H1 (cell line): ENCODE measurements around the gene KDM2A. TPM values are rescaled to one million over a fixed set of nuclear protein-coding genes. Genes with fewer than 3 reads are reported as not detected.

ENCODE experiments used
- CTCF ChIA-PET: fragments of 300-600 bp; sonication (Branson Sonifier 250); formaldehyde crosslinking; loops from one replicate; lab custom pipeline; 2021; ENCODE audit not compliant: partially characterized antibody; lab: Charles Lee
- POLR2A ChIA-PET: fragments of 300-600 bp; sonication (Branson Sonifier 250); formaldehyde crosslinking; loops from one replicate; lab custom pipeline; 2021; ENCODE audit warnings: inconsistent platforms; ENCODE audit not compliant: partially characterized antibody; lab: Charles Lee
- DNase-seq, 2 experiments: peaks; one replicate each; pipeline versions ENCODE4 v3.0.0 to v3.0.0-alpha.2; 2010 to 2022; ENCODE audit warnings: low spot score in 2 of 2, low read depth in 1 of 2, mixed read lengths in 1 of 2
- FAIRE-seq: peaks from 2 replicates; lab custom pipeline; 2011; peaks lifted over from hg19 to GRCh38; lab: Jason Lieb, UNC
- H2AFZ ChIP-seq: 2 replicates; pipeline ENCODE4 v1.8.1; 2012; ENCODE audit warnings: low read length, inconsistent platforms
- H2AK5ac ChIP-seq: 2 replicates; pipeline ENCODE4 v1.6.1; 2013; ENCODE audit warnings: low read depth, low read length
- H2BK120ac ChIP-seq: replicated peaks from 2 replicates; pipeline ENCODE3; 2013; ENCODE audit warnings: low read depth, low read length, inconsistent platforms
- H2BK12ac ChIP-seq: 2 replicates; pipeline ENCODE4 v1.6.1; 2013; ENCODE audit warnings: low read depth, low read length
- H2BK15ac ChIP-seq: 2 replicates; pipeline ENCODE4 v1.6.1; 2013; ENCODE audit warnings: low read length
- H2BK20ac ChIP-seq: 2 replicates; pipeline ENCODE4 v1.6.1; 2013; ENCODE audit warnings: low read length
- H2BK5ac ChIP-seq: 2 replicates; pipeline ENCODE4 v1.6.1; 2013; ENCODE audit warnings: low read depth, low read length
- H3K14ac ChIP-seq: 2 replicates; pipeline ENCODE4 v1.6.1; 2013; ENCODE audit warnings: inconsistent platforms; ENCODE audit not compliant: insufficient read length
- H3K18ac ChIP-seq: 2 replicates; pipeline ENCODE4 v1.6.1; 2013; ENCODE audit warnings: low read length; ENCODE audit errors: extremely low read depth
- H3K23ac ChIP-seq: 2 replicates; pipeline ENCODE4 v1.6.1; 2013; ENCODE audit warnings: inconsistent platforms; ENCODE audit not compliant: insufficient read length
- H3K23me2 ChIP-seq: 2 replicates; pipeline ENCODE4 v1.6.1; 2013; ENCODE audit warnings: low read depth, low read length
- H3K27ac ChIP-seq: 2 replicates; pipeline ENCODE4 v1.6.1; 2011; ENCODE audit warnings: low read depth, low read length, inconsistent platforms
- H3K27me3 ChIP-seq, 4 experiments: replicated peaks in 1 of 4; 1 replicate in 1 of 4; 2 replicates in 3 of 4; pipeline versions ENCODE4 v1.6.1 to v1.8.1; 2011 to 2013; ENCODE audit warnings: low read length in 3 of 4, mild to moderate bottlenecking in 3 of 4, inconsistent platforms in 2 of 4, mixed read lengths in 2 of 4, moderate library complexity in 1 of 4; ENCODE audit not compliant: control insufficient read depth in 3 of 4, insufficient read depth in 3 of 4; ENCODE audit errors: extremely low read depth in 1 of 4
- H3K36me3 ChIP-seq, 4 experiments: 2 replicates each; pipeline versions ENCODE4 v1.6.1 to v1.8.1; 2011 to 2013; ENCODE audit warnings: mild to moderate bottlenecking in 4 of 4, low read length in 3 of 4, moderate library complexity in 2 of 4, control low read depth in 1 of 4, inconsistent platforms in 1 of 4; ENCODE audit not compliant: insufficient read depth in 4 of 4, control insufficient read depth in 2 of 4
- H3K4ac ChIP-seq: replicated peaks from 2 replicates; pipeline ENCODE3; 2013; ENCODE audit warnings: low read length, low read depth, mixed read lengths, inconsistent platforms; ENCODE audit not compliant: insufficient read length
- H3K4me1 ChIP-seq, 4 experiments: replicated peaks in 1 of 4; 1 replicate in 1 of 4; 2 replicates in 3 of 4; pipeline versions ENCODE4 v1.6.1 to v1.8.1; 2011 to 2013; ENCODE audit warnings: low read length in 3 of 4, inconsistent platforms in 2 of 4, mixed read lengths in 1 of 4; ENCODE audit not compliant: insufficient read depth in 4 of 4, control insufficient read depth in 3 of 4
- H3K4me2 ChIP-seq, 2 experiments: 2 replicates each; pipeline versions ENCODE4 v1.6.1 to v1.8.1; 2011 to 2013; ENCODE audit warnings: low read depth in 2 of 2, low read length in 2 of 2, control low read depth in 1 of 2, inconsistent platforms in 1 of 2, mild to moderate bottlenecking in 1 of 2; ENCODE audit not compliant: insufficient read depth in 1 of 2
- H3K4me3 ChIP-seq, 4 experiments: fragments of 200-600, 300-600 bp in 1 of 4; sonication (generic), shearing (Covaris generic), sonication (Bioruptor Twin) in 1 of 4; 2 replicates each; pipeline versions ENCODE4 v1.5.1 to v1.8.1; 2011 to 2016; ENCODE audit warnings: low read length in 4 of 4, low read depth in 3 of 4, control low read depth in 2 of 4, inconsistent platforms in 2 of 4, mild to moderate bottlenecking in 2 of 4, mixed read lengths in 1 of 4, moderate library complexity in 1 of 4; ENCODE audit not compliant: insufficient read depth in 2 of 4; ENCODE audit errors: extremely low read depth in 1 of 4
- H3K56ac ChIP-seq: replicated peaks from 2 replicates; pipeline ENCODE3; 2013; ENCODE audit warnings: low read depth, mild to moderate bottlenecking, mixed read lengths, low read length, inconsistent platforms; ENCODE audit not compliant: insufficient read length
- H3K79me1 ChIP-seq: 2 replicates; pipeline ENCODE4 v1.6.1; 2013; ENCODE audit warnings: low read depth, low read length, control low read depth
- H3K79me2 ChIP-seq, 2 experiments: 2 replicates each; pipeline versions ENCODE4 v1.6.1 to v1.8.1; 2012 to 2013; ENCODE audit warnings: low read length in 2 of 2, mild to moderate bottlenecking in 2 of 2, inconsistent platforms in 1 of 2; ENCODE audit not compliant: insufficient read depth in 2 of 2, control insufficient read depth in 1 of 2
- H3K9ac ChIP-seq, 4 experiments: replicated peaks in 1 of 4; 1 replicate in 1 of 4; 2 replicates in 3 of 4; pipeline versions ENCODE4 v1.6.1 to v1.8.1; 2011 to 2013; ENCODE audit warnings: low read depth in 3 of 4, low read length in 3 of 4, control low read depth in 2 of 4, mild to moderate bottlenecking in 2 of 4, moderate library complexity in 2 of 4, inconsistent platforms in 1 of 4; ENCODE audit errors: extremely low read depth in 1 of 4
- H3K9me3 ChIP-seq, 2 experiments: 2 replicates each; pipeline versions ENCODE4 v1.6.1 to v1.8.1; 2012 to 2013; ENCODE audit warnings: mild to moderate bottlenecking in 2 of 2, moderate library complexity in 2 of 2, control low read depth in 1 of 2, inconsistent platforms in 1 of 2, low read depth in 1 of 2, low read length in 1 of 2, mixed read lengths in 1 of 2; ENCODE audit not compliant: insufficient read depth in 2 of 2
- H4K20me1 ChIP-seq, 2 experiments: replicated peaks in 1 of 2; 2 replicates each; pipeline versions ENCODE3 to v1.8.1; 2011 to 2013; ENCODE audit warnings: inconsistent platforms in 2 of 2, low read length in 2 of 2, mild to moderate bottlenecking in 1 of 2; ENCODE audit not compliant: insufficient read depth in 2 of 2, control insufficient read depth in 1 of 2
- H4K5ac ChIP-seq: 2 replicates; pipeline ENCODE4 v1.6.1; 2013; ENCODE audit warnings: low read length, low read depth, mixed read lengths, inconsistent platforms; ENCODE audit not compliant: insufficient read length
- H4K8ac ChIP-seq: 2 replicates; pipeline ENCODE4 v1.8.0; 2013; ENCODE audit warnings: mild to moderate bottlenecking, moderate library complexity, low read length, inconsistent platforms; ENCODE audit not compliant: insufficient read depth; ENCODE audit errors: extremely low read depth
- H4K91ac ChIP-seq: replicated peaks from 2 replicates; pipeline ENCODE3; 2013; ENCODE audit warnings: low read length, mixed read lengths, inconsistent platforms; ENCODE audit not compliant: insufficient read length
- CTBP2 ChIP-seq: IDR thresholded peaks from 2 replicates; pipeline ENCODE4 v1.7.0; 2011; ENCODE audit warnings: borderline replicate concordance, mild to moderate bottlenecking, moderate library complexity, mixed read lengths, low read length; ENCODE audit not compliant: insufficient read depth, insufficient read length
- POLR2A ChIP-seq, 2 experiments: IDR thresholded peaks; 1 replicate in 1 of 2; 2 replicates in 1 of 2; pipeline ENCODE4 v1.6.1; 2011; ENCODE audit warnings: low read depth in 2 of 2, low read length in 2 of 2, mild to moderate bottlenecking in 2 of 2; ENCODE audit errors: control extremely low read depth in 1 of 2
- SP4 ChIP-seq: IDR thresholded peaks from 2 replicates; pipeline ENCODE4 v1.6.1; 2012; ENCODE audit warnings: low read length, inconsistent platforms
- YY1 ChIP-seq: IDR thresholded peaks from 2 replicates; pipeline ENCODE4 v1.6.1; 2011; ENCODE audit warnings: low read depth, mild to moderate bottlenecking, low read length
- WGBS, 2 experiments: shearing (Covaris generic) in 1 of 2; methylation state at CpG; one replicate each; pipeline versions ENCODE4 v1.1.6 to v1.1.7; 2013 to 2015; ENCODE audit warnings: low lambda C conversion rate in 2 of 2, mixed read lengths in 2 of 2, inconsistent platforms in 1 of 2, low coverage in 1 of 2, missing lambda C conversion rate in 1 of 2; ENCODE audit not compliant: insufficient replicate concordance in 2 of 2, insufficient coverage in 1 of 2, insufficient read length in 1 of 2; ENCODE audit errors: extremely low coverage in 1 of 2, missing lambda C conversion rate in 1 of 2; 5-methylcytosine and 5-hydroxymethylcytosine counted together
- polyA plus RNA-seq, 7 experiments: library from polyadenylated mRNA; depleted of rRNA in 3 of 7; stranded (reverse) in 5 of 7; unstranded in 2 of 7; fragments of >200 nt in 5 of 7; fragments of 200-250 nt in 2 of 7; gene quantifications; 1 replicate in 5 of 7; 2 replicates in 1 of 7; 4 replicates in 1 of 7; pipeline versions ENCODE4 v1.2.1 to v1.2.3, GENCODE V29; 2011 to 2013; ENCODE audit warnings: missing spikeins in 2 of 7, mixed read lengths in 2 of 7
- total RNA-seq: library from RNA; stranded (reverse); fragmentation: NEBNext Ultra II Directional; extraction: Animal tissue kit (Norgen Biotek cat#: 25700); gene quantifications from 2 replicates; pipeline ENCODE4 v1.2.1, GENCODE V29; 2021

The KDM2A gene
- total and polyA plus RNA-seq, 2 of the 8 experiments (the other 6 are each of a cell fraction or from before 2014, with no cell fraction given) = 55.4 to 66.2 TPM

GRCh38 chr11:67242548-67242947 lies 123.5 kb downstream of the KDM2A start:
- H3K14ac ChIP-seq = no peak overlapping the region
- POLR2A ChIA-PET = interaction anchor here (3.2 kb wide), 1 partner anchor 12 kb away, joined by 15 read pairs; no protein-coding TSS in a partner anchor
- TF ChIP-seq CTBP2 (no peak), POLR2A (IDR thresholded peaks at IDR 0.05; ENCODE audit: control extremely low read depth in 1 of 2, low read depth in 2 of 2, low read length in 2 of 2) (no peak), YY1 (no peak), SP4 (no peak)

More at GRCh38 chr11:67242548-67242947, 123.5 kb downstream of the KDM2A start:
- Histone ChIP-seq H3K9me3 (no peaks in the 10 kb centered on the region), H3K27ac (no peak overlapping the region), H2BK5ac (no peak overlapping the region), H3K23ac (no peak overlapping the region), H3K9ac (peak overlapping the region in 2 of 4 experiments; percentile 24 to 37; a peak in 2 of 7 replicates), H3K18ac (no peak overlapping the region), H3K4ac (no peak overlapping the region), H3K79me2 (peaks cover 14 to 46% of the 10 kb centered on the region in 2 experiments), H3K4me1 (peaks cover 6 to 8% (median 7%) of the 10 kb centered on the region in 4 experiments; a peak in 5 of 7 replicates), H2BK120ac (no peak overlapping the region), H2BK20ac (no peak overlapping the region), H4K8ac (no peak overlapping the region; the same call in 1 of the 2 replicates), H3K79me1 (peaks cover 13% of the 10 kb centered on the region; the same call in 1 of the 2 replicates), H2BK15ac (no peak overlapping the region), H4K20me1 (peaks cover 3 to 14% of the 10 kb centered on the region in 2 experiments), H2AFZ (no peak overlapping the region), H3K36me3 (peaks cover 22 to 55% (median 38%) of the 10 kb centered on the region in 4 experiments), H4K91ac (no peak overlapping the region), H4K5ac (no peak overlapping the region), H3K27me3 (no peaks in the 10 kb centered on the region), H3K4me2 (peak overlapping the region; percentile 29 to 81; a peak in 3 of 4 replicates), H3K23me2 (peaks cover 11% of the 10 kb centered on the region), H2BK12ac (no peak overlapping the region), H3K56ac (no peak overlapping the region), H2AK5ac (no peak overlapping the region), H3K4me3 (peak overlapping the region in 1 of 4 experiments; percentile 90; a peak in 1 of 8 replicates)
- DNase-seq (no peak), FAIRE-seq (no peak)
- CTCF ChIA-PET = no interaction called here
- WGBS, 2 experiments = 93% methylated on average over 1 of the region's 1 CpG; no CpG with 5 or more reads in 1 of the 2 experiments
